Osteocyte (in vitro differentiated cells): Measurements from ENCODE around the gene ICA1. TPM values are rescaled to one million over a fixed set of nuclear protein-coding genes. Genes with fewer than 3 reads are reported as not detected.

Source experiments
- DNase-seq: peaks from one replicate; pipeline ENCODE4 v3.0.0; 2021; ENCODE audit warnings: mixed read lengths; ENCODE audit not compliant: unreplicated experiment; ENCODE audit errors: extremely low spot score
- H3K27ac Mint-ChIP-seq: one replicate; pipeline ENCODE4 v1.8.0; 2021; ENCODE audit warnings: mild to moderate bottlenecking, mixed read lengths; ENCODE audit not compliant: unreplicated experiment
- H3K27me3 Mint-ChIP-seq: one replicate; pipeline ENCODE4 v1.8.0; 2021; ENCODE audit warnings: mixed read lengths; ENCODE audit not compliant: unreplicated experiment
- H3K36me3 Mint-ChIP-seq: one replicate; pipeline ENCODE4 v1.8.0; 2021; ENCODE audit warnings: mixed read lengths; ENCODE audit not compliant: unreplicated experiment
- H3K4me1 Mint-ChIP-seq: one replicate; pipeline ENCODE4 v1.8.0; 2021; ENCODE audit warnings: mixed read lengths; ENCODE audit not compliant: unreplicated experiment
- H3K4me3 Mint-ChIP-seq: one replicate; pipeline ENCODE4 v1.8.0; 2021; ENCODE audit warnings: mild to moderate bottlenecking, moderate library complexity, mixed read lengths; ENCODE audit not compliant: unreplicated experiment
- H3K9me3 Mint-ChIP-seq: one replicate; pipeline ENCODE4 v1.8.0; 2021; ENCODE audit warnings: mixed read lengths; ENCODE audit not compliant: unreplicated experiment
- total RNA-seq: library from RNA; stranded (reverse); gene quantifications from 2 replicates; pipeline ENCODE4 v1.2.1, GENCODE V29; 2021
- TF ChIP-seq, protein P1 (sequence below): fragments of 200-600 bp; sonication (generic); IDR thresholded peaks from 2 replicates; pipeline ENCODE4 v1.5.0; 2021; ENCODE audit warnings: antibody characterized with exemption, mild to moderate bottlenecking, moderate library complexity

ICA1 gene
- total RNA-seq, 1 donor from 2014 or later, result 2.2 TPM

- Mint-ChIP-seq H3K27ac (no peak overlapping the region), H3K4me1 (no peaks in the 10 kb centered on the region), H3K36me3 (no peaks in the 10 kb centered on the region), H3K4me3 (no peak overlapping the region), H3K9me3 (no peaks in the 10 kb centered on the region), H3K27me3 (no peaks in the 10 kb centered on the region)
- TF ChIP-seq, protein P1, sequence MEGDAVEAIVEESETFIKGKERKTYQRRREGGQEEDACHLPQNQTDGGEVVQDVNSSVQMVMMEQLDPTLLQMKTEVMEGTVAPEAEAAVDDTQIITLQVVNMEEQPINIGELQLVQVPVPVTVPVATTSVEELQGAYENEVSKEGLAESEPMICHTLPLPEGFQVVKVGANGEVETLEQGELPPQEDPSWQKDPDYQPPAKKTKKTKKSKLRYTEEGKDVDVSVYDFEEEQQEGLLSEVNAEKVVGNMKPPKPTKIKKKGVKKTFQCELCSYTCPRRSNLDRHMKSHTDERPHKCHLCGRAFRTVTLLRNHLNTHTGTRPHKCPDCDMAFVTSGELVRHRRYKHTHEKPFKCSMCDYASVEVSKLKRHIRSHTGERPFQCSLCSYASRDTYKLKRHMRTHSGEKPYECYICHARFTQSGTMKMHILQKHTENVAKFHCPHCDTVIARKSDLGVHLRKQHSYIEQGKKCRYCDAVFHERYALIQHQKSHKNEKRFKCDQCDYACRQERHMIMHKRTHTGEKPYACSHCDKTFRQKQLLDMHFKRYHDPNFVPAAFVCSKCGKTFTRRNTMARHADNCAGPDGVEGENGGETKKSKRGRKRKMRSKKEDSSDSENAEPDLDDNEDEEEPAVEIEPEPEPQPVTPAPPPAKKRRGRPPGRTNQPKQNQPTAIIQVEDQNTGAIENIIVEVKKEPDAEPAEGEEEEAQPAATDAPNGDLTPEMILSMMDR, result no peak
- no peak for DNase-seq
Observed at GRCh38 chr7:8161364-8161828, 100.6 kb downstream of the ICA1 start.

DNA sequence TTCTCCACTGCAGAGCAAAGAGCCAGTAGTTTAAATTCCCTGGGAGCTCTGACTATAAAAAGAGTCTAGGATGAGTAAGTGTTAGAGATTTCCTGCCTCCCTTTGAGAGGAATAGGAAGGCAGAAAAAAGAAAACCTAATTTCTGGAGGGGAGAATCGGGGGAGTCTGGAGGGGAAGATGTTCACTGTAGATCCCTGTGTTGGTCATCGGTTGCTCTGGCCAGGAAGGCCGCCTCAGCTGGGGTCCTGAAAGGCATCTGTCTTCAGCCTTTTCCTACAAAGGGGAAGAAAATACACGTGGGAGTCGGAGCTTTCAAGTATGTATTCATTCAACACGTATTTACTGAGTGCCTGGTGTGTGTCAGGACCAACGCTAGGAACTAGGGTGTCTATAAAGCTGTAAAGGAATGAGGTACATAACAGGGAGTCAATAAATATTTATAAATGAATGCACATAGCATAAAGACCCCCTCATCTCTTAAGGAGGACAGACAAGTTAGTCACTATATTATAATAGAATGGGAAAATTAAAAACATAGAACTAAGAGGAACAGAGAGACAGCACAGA, 101.1 kb downstream of the ICA1 start:
- no peaks in the 10 kb centered on the region for H3K9me3 Mint-ChIP-seq
- DNase-seq, result no peak
- TF ChIP-seq, protein P1, result no peak
- no peaks in the 10 kb centered on the region for H3K4me1 Mint-ChIP-seq
- H3K4me3 Mint-ChIP-seq, result no peak overlapping the region
- no peak overlapping the region for H3K27ac Mint-ChIP-seq
- H3K27me3 Mint-ChIP-seq, result no peaks in the 10 kb centered on the region
- no peaks in the 10 kb centered on the region for H3K36me3 Mint-ChIP-seq

DNA sequence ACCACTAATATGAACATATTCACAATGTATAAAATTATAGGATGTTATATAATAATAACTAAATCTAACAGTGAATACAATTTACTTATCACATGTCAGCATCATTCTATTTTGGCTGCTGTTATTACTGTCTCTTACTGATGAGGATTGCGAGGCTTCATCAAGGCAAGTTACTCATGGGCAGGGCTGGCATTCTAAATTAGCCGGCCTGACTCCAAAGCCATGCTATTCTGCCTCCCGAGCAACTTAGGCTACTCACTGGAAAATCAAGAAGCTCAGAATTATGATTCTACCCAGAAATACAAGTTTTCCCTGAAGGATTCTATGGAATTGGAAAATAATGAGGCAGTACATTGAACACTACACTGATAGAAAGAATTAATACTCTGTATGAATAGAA, 101.7 kb downstream of the ICA1 start:
- H3K27me3 Mint-ChIP-seq, result peaks cover 1% of the 10 kb centered on the region
- TF ChIP-seq, protein P1, result no peak
- H3K4me3 Mint-ChIP-seq, result no peak overlapping the region
- H3K9me3 Mint-ChIP-seq, result no peaks in the 10 kb centered on the region
- no peaks in the 10 kb centered on the region for H3K36me3 Mint-ChIP-seq
- DNase-seq, result no peak
- H3K27ac Mint-ChIP-seq, result no peak overlapping the region
- no peaks in the 10 kb centered on the region for H3K4me1 Mint-ChIP-seq

DNA sequence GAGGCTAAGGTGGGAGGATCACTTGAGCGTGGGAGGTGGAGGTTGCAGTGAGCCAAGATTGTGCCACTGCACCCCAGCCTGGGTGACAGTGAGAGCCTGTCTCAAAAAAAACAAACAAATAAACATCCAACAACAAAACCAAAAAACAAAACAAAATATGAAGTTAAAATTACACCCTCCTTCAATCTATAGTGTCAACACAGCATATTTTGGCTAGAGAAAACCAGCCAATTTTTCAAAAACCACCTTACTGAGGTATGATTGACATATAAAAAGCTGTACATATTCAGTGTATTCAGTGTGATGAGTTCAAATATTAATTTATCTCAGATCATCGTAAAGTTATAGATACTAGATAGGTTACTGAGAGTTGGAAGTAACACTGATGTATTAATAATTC, 102.4 kb downstream of the ICA1 start:
- TF ChIP-seq, protein P1, result no peak
- no peak overlapping the region for H3K27ac Mint-ChIP-seq
- no peaks in the 10 kb centered on the region for H3K9me3 Mint-ChIP-seq
- no peak overlapping the region for H3K4me3 Mint-ChIP-seq
- no peaks in the 10 kb centered on the region for H3K36me3 Mint-ChIP-seq
- no peak for DNase-seq
- H3K27me3 Mint-ChIP-seq, result peaks cover 2% of the 10 kb centered on the region
- H3K4me1 Mint-ChIP-seq, result no peaks in the 10 kb centered on the region

- H3K4me3 Mint-ChIP-seq, result no peak overlapping the region
- peaks cover 3% of the 10 kb centered on the region for H3K4me1 Mint-ChIP-seq
- no peaks in the 10 kb centered on the region for H3K36me3 Mint-ChIP-seq
- TF ChIP-seq, protein P1, result no peak
- H3K27me3 Mint-ChIP-seq, result peaks cover 2% of the 10 kb centered on the region
- no peak for DNase-seq
- H3K9me3 Mint-ChIP-seq, result no peaks in the 10 kb centered on the region
- H3K27ac Mint-ChIP-seq, result no peak overlapping the region
Observed at GRCh38 chr7:8157296-8157695, 104.7 kb downstream of the ICA1 start.
